Measurements from ENCODE around the gene LYPD6B. TPM values are rescaled to one million over a fixed set of nuclear protein-coding genes. Genes with fewer than 3 reads are reported as not detected.

Gene LYPD6B
- total RNA-seq, 1 donor from 2014 or later: 13.5 TPM

DNA sequence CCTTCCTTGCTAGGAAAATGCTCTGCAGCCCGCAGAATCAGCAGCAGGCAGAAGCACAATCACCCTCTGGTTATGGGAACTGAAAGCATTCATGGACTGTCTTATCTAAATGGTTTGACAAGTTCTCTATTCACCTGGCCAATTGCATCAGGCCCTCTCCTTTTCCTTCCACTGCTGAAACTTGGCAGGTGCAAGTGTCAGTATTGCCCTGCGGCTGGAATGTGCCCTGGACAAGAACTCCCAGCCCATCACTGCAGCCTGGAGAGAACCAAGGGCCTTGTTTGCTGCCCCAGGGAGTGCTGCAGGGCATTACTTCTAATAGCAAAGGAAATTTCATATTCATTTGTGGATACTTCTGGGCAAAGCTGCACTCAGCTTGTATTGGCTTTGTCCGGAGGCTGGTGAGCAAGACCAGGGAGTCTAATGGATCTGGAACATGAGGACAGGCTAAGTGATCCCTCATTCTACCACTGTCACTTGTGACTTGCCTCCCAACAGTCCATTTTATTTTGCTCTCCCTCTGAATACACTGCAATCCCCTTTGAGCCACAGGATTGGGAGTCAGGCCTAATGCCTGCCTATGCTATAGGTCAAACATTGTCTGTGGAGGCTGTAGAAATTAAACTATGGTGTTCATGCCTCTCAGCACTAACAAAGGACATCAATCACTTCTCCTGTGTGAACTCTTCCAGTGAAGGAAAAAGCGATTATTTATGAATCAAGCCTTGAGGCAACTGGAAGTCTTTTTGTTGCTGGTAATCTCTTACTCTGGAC lies 116.9 kb downstream of the LYPD6B start:
- H3K9me3 Mint-ChIP-seq (ENCODE audit: unreplicated experiment): no peaks in the 10 kb centered on the region
- no peaks in the 10 kb centered on the region for H3K27me3 Mint-ChIP-seq (ENCODE audit: unreplicated experiment)
- H3K27ac Mint-ChIP-seq (ENCODE audit: unreplicated experiment): no peak overlapping the region
- TF ChIP-seq, protein P1, sequence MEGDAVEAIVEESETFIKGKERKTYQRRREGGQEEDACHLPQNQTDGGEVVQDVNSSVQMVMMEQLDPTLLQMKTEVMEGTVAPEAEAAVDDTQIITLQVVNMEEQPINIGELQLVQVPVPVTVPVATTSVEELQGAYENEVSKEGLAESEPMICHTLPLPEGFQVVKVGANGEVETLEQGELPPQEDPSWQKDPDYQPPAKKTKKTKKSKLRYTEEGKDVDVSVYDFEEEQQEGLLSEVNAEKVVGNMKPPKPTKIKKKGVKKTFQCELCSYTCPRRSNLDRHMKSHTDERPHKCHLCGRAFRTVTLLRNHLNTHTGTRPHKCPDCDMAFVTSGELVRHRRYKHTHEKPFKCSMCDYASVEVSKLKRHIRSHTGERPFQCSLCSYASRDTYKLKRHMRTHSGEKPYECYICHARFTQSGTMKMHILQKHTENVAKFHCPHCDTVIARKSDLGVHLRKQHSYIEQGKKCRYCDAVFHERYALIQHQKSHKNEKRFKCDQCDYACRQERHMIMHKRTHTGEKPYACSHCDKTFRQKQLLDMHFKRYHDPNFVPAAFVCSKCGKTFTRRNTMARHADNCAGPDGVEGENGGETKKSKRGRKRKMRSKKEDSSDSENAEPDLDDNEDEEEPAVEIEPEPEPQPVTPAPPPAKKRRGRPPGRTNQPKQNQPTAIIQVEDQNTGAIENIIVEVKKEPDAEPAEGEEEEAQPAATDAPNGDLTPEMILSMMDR (IDR thresholded peaks at IDR 0.05): no peak
- DNase-seq (ENCODE audit: extremely low spot score, unreplicated experiment): no peak
- H3K4me1 Mint-ChIP-seq (ENCODE audit: unreplicated experiment): peaks cover 3% of the 10 kb centered on the region
- H3K4me3 Mint-ChIP-seq (ENCODE audit: unreplicated experiment): no peak overlapping the region
- no peaks in the 10 kb centered on the region for H3K36me3 Mint-ChIP-seq (ENCODE audit: unreplicated experiment)

DNA sequence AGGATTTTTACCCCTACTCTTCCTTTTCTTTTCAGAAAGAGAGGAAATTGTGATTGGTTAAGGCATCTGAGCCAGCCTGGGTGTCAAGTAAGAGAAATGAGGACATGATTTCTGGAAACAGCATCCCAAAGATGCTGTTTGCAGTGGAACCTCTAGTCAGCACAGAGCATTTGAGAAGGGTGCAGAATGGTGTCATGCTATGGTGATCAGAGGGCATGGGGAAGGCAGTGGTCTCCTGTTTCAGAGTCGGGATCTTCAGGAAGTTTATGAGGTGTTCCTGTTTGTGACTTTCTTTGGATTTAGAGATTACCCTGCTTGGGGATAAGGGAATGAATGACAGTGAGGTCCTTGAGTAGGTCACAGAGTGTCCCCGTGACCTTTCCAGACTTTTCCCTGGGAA lies 117.5 kb downstream of the LYPD6B start:
- no peak overlapping the region for H3K27ac Mint-ChIP-seq (ENCODE audit: unreplicated experiment)

DNA sequence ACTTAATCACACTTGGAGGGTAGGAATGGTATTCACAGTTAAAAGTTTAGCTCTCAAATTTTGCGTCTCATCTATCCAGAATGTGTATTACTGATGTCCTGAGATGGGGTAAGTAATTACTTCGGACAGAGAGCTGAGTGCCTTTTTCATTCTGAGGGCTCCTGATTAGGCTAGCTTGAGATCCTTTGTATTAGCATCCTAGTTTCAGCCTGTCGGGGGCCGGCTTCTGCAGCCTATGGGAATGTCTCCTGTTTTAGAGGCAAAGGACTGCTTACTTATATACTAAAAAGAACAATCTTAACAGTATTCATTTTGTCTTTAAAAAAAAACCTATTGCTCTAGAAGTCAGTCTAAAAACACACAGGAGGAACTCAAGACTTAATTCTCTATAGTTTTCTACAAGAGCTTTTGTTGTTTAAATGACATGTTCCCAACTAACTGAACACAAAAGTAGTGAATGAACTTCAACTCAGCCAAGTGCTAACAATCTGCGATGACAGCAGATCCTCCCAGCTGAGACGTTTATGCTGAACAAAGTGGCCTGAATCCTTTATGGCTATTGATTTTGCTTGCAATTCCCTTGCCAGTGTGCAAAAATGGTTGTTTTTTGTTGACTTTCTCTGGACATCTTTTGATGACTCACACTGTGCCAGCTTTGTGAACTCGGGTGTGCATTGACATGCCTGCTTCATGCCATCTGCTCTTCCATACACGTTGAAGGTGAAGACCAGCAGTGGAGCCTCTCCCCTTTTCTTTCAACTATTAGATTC lies 118.7 kb downstream of the LYPD6B start:
- no peaks in the 10 kb centered on the region for H3K36me3 Mint-ChIP-seq (ENCODE audit: unreplicated experiment)
- peaks cover 12% of the 10 kb centered on the region for H3K4me1 Mint-ChIP-seq (ENCODE audit: unreplicated experiment)
- DNase-seq (ENCODE audit: extremely low spot score, unreplicated experiment): no peak
- no peaks in the 10 kb centered on the region for H3K9me3 Mint-ChIP-seq (ENCODE audit: unreplicated experiment)
- TF ChIP-seq, protein P1 (IDR thresholded peaks at IDR 0.05): no peak
- no peaks in the 10 kb centered on the region for H3K27me3 Mint-ChIP-seq (ENCODE audit: unreplicated experiment)
- no peak overlapping the region for H3K4me3 Mint-ChIP-seq (ENCODE audit: unreplicated experiment)
- no peak overlapping the region for H3K27ac Mint-ChIP-seq (ENCODE audit: unreplicated experiment)

More for the DNA sequence above, 117.5 kb downstream of the LYPD6B start:
- no peak for DNase-seq (ENCODE audit: extremely low spot score, unreplicated experiment)
- H3K4me3 Mint-ChIP-seq (ENCODE audit: unreplicated experiment): no peak overlapping the region
- H3K4me1 Mint-ChIP-seq (ENCODE audit: unreplicated experiment): peaks cover 3% of the 10 kb centered on the region
- TF ChIP-seq, protein P1 (IDR thresholded peaks at IDR 0.05): no peak
- H3K27me3 Mint-ChIP-seq (ENCODE audit: unreplicated experiment): no peaks in the 10 kb centered on the region
- H3K36me3 Mint-ChIP-seq (ENCODE audit: unreplicated experiment): no peaks in the 10 kb centered on the region
- no peaks in the 10 kb centered on the region for H3K9me3 Mint-ChIP-seq (ENCODE audit: unreplicated experiment)

DNA sequence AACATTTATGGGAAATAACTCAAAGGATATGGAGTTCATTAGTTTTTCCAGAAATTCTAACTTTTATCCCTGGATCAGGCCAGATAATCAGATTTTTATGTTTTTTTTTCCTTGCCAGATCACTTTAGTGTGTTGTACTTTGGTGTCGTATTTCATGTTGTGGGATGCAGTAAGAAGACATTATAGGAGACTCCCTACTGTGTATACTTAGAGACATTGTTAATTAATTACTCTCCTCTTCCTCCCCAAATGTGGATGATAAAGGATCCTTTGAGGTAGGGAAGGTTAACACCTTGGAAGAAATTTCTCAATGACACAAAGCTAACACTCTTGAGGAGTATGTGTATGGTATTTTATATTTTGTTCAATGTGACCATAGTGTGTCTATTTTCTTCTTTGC lies 120.5 kb downstream of the LYPD6B start:
- no peaks in the 10 kb centered on the region for H3K9me3 Mint-ChIP-seq (ENCODE audit: unreplicated experiment)
- H3K4me1 Mint-ChIP-seq (ENCODE audit: unreplicated experiment): peaks cover 12% of the 10 kb centered on the region
- no peaks in the 10 kb centered on the region for H3K27me3 Mint-ChIP-seq (ENCODE audit: unreplicated experiment)
- H3K4me3 Mint-ChIP-seq (ENCODE audit: unreplicated experiment): no peak overlapping the region
- no peak for DNase-seq (ENCODE audit: extremely low spot score, unreplicated experiment)
- no peaks in the 10 kb centered on the region for H3K36me3 Mint-ChIP-seq (ENCODE audit: unreplicated experiment)
- no peak overlapping the region for H3K27ac Mint-ChIP-seq (ENCODE audit: unreplicated experiment)
- TF ChIP-seq, protein P1 (IDR thresholded peaks at IDR 0.05): no peak

DNA sequence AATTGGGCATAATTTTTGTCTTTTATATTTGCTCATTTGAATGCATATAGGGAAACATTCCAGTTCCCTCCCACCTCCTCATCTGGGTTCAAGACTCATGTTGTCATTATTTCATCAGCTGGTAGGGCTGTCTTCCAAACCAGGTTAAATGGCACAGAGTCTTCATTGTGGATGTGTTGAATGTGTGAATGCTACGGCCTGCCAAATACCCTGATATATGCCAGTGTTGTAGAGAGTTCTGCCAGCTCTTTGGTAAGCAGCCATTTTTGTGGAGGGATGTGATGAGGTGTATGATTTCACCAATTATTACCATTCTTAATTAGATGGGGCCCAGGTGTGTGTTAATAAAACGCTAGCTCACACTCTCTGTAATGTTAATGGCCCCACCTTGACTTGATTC lies 121.7 kb downstream of the LYPD6B start:
- DNase-seq (ENCODE audit: extremely low spot score, unreplicated experiment): no peak
- TF ChIP-seq, protein P1 (IDR thresholded peaks at IDR 0.05): no peak
- Mint-ChIP-seq H3K4me3 (ENCODE audit: unreplicated experiment) (no peak overlapping the region), H3K27ac (ENCODE audit: unreplicated experiment) (no peak overlapping the region), H3K4me1 (ENCODE audit: unreplicated experiment) (peaks cover 12% of the 10 kb centered on the region), H3K36me3 (ENCODE audit: unreplicated experiment) (no peaks in the 10 kb centered on the region), H3K27me3 (ENCODE audit: unreplicated experiment) (no peaks in the 10 kb centered on the region), H3K9me3 (ENCODE audit: unreplicated experiment) (no peaks in the 10 kb centered on the region)
